Panc1 (cell line): ENCODE results near the gene TRMT61B.

Experiments
- CTCF ChIP-seq: fragments of 450-650 bp; IDR thresholded peaks from 2 replicates; pipeline ENCODE4 v1.5.1; 2017; ENCODE audit warnings: mild to moderate bottlenecking
- POLR2AphosphoS5 ChIP-seq: IDR thresholded peaks from 2 replicates; pipeline ENCODE4 v1.6.1; 2012; ENCODE audit warnings: mild to moderate bottlenecking, low read depth, low read length, moderate library complexity

GRCh38 chr2:28906376-28906775 lies 36.3 kb upstream of the TRMT61B start:
- TF ChIP-seq CTCF (no peak), POLR2AphosphoS5 (no peak)
